Stimulated activated CD8-positive, alpha-beta memory T cell treated with anti-CD3 and anti-CD28 coated beads, Interleukin-2, amount 100 ng/mL, for 1 hour (primary cell): ENCODE results near the gene RNGTT.

Experiments
- DNase-seq, 2 donors: peaks; one replicate each; pipeline ENCODE4 v3.0.0-alpha.2; 2020; ENCODE audit warnings: low read depth in 2 of 2

The RNGTT gene

GRCh38 chr6:88609983-88610382 lies 353.4 kb downstream of the RNGTT start:
- DNase-seq = no peak

- DNase-seq = no peak
Measured at GRCh38 chr6:88605271-88605670, 358.1 kb downstream of the RNGTT start.

- DNase-seq = no peak
Measured at GRCh38 chr6:88599571-88599970, 363.8 kb downstream of the RNGTT start.

DNA sequence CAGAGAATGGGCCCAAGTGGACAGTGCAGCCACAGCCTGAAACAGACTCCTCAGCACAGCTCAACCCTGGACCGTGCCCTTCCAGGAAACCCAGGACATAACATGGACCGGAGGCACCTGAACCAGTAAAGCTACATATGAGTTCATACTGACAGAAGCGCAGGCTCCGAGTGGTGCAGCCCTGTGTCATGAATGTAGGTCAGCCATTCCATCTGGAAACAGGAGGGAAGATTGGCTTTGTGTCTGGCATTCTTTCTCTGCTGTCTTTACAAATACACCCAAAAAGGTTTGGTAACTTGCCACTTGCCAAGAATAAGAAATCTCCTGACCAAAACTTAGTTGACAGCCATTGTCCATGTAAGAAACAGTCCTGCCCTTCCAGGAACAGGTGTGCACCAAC lies 366.6 kb downstream of the RNGTT start:
- no peak for DNase-seq

DNA sequence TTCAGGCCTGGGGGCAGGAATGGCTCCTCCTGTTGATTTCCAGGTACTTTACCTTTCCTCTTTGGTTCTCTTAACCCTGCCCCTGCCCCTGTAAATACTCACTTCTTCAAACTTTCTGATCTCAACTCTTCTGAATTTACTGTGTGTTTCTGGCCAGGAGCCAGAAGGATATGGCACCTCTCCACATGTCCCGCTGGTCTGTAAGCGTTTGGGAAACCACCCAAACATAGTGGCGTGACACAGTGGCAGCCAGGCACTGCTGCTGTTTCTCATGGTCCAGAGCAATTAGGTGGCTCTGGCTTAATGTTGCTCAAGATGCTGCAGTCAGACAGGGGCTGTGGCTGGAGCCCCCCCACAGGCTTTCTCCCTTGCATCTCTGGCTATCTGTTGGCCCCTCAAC lies 374.5 kb downstream of the RNGTT start:
- DNase-seq = no peak

- no peak for DNase-seq
Measured at GRCh38 chr6:88587150-88587520, 376.3 kb downstream of the RNGTT start.

- DNase-seq = no peak
Measured at GRCh38 chr6:88586371-88587149, 376.9 kb downstream of the RNGTT start.

GRCh38 chr6:88585276-88585692 lies 378.1 kb downstream of the RNGTT start:
- DNase-seq = no peak

- no peak for DNase-seq
Measured at GRCh38 chr6:88584581-88585275, 378.7 kb downstream of the RNGTT start.

GRCh38 chr6:88577461-88577860 lies 386.0 kb downstream of the RNGTT start:
- DNase-seq = no peak

DNA sequence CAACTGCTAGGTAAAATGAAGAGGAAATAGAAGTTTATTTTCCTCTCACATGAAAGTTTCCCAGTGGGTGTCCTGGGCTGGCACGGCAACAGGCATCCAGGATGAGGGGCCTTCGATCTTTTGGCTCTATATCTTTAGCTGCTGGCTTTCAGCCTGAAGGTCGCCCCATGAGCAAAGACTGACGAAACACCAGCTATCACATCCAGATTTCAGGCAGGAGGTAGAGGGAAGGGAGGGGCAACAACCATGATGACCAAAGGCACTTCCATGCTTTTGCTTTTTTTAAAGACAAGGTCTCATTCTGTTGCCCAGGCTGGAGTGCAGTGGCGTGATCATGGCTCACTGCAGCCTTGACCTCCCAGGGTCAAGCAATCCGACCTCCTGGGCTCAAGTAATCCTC lies 387.9 kb downstream of the RNGTT start:
- DNase-seq = no peak

- DNase-seq = no peak
Measured at GRCh38 chr6:88574651-88575050, 388.8 kb downstream of the RNGTT start.

DNA sequence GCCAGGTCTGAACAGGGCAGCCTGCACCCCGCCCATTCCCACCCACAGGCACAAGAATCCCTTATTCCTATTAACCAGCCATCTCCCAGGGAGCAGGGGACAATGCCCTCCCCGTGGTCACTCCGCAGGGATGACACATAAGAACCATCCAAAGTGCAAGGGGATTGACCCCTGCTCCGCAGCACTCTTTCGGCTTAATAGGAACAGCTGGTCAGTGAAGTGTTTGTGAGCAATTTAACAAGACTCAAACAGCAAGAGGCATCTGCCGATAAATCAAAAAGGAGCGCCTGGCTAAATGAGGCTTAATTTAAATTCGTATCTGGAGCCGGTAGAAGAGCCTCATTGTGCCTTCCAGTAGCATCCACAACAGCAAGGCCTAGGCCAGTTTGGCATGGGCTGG lies 389.4 kb downstream of the RNGTT start:
- no peak for DNase-seq

GRCh38 chr6:88573561-88573960 lies 389.9 kb downstream of the RNGTT start:
- no peak for DNase-seq

DNA sequence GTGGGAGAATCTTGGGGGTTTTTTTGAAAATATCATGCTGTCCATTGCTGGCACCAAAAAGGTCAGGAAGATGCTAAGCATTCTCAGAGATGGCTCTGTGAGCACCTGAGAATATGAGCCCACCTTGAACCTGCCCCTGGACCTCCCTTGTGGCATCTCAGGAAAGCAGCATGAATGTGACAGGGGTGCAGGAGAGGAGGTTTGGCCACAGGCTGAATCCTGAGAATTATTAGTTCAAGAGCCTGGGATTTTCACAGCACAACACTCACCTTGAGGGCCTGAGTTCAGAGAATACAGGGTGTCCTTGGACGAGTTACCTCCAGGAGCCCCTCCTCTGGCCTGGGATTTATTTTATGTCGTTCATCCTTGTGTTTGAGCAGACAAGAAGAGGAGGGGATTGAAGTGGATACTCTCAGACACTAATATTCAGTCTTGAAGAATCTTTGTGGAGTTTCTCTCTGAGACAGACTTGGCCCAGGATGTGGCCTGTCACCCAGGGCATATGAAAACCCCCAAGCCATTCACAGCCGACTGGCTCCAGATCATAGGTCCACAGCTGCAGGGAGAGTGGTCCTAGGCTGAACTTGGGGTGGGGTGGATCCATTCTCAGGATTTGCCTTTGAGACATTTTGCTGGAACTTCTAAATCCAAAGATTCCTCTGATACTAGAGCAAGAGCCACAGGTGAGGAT lies 390.8 kb downstream of the RNGTT start:
- no peak for DNase-seq

DNA sequence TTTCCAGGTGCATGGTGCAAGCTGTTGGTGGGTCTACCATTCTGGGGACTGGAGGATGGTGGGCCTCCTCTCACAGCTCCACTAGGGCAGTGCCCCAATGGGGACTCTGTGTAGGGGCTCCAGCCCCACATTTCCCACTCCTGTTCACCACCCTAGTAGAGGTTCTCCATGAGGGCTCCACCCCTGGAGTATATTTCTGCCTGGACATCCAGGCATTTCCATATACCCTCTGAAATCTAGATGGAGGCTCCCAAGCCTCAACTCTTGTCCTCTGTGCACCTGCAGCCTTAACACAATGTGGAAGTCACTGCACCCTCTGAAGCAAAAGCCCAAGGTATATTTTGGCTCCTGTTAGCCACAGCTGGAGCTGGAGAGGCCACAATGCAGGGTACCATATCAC lies 393.5 kb downstream of the RNGTT start:
- no peak for DNase-seq

GRCh38 chr6:88567696-88568095 lies 395.7 kb downstream of the RNGTT start:
- no peak for DNase-seq

- DNase-seq = no peak
Measured at GRCh38 chr6:88566746-88567534, 396.5 kb downstream of the RNGTT start.

DNA sequence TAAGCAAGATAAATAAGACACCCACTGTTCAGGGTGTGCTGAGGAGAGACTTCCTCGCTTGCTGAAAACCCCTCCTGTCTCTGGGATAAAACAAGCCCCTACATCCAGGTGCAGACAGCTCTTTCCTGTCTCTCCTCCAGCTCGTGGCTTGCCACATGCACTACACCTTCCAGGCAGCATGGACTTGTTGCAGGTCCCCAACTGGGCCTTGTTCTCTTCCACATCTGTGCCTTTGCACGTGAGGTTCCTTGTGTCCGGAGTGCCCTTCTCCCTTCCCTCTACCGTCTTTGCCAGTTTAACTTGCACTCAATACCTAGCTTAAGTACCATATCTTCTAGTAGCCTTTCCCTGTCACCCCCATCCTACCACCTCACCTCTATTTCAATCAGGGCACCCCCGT lies 397.6 kb downstream of the RNGTT start:
- DNase-seq = no peak

DNA sequence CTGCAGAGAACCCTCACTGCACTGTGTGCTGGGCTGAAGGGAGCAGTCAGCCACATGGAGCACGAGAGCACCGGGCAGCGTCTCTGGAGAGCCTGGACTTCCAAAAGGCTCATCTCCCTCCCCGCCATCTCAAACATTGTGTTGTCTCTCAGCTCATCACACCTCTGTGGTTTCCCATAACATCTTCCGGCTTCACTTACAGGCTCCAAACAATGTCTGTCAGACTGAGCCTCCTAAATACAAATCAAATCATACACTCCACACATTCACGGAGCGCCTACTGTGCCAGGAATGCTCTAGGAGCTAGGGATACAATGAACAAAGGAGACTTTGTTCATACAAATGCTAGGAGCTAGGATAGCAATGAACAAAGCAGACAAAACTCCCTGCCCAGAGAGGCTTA lies 398.0 kb downstream of the RNGTT start:
- no peak for DNase-seq

GRCh38 chr6:88563277-88563625 lies 400.2 kb downstream of the RNGTT start:
- DNase-seq = no peak
